Hepatic stellate cell (primary cell): ENCODE measurements around the gene UBE2K.
"Not testable (repeated sequence)": the region's sequence is repeated elsewhere in the genome, so short reads cannot be mapped to it uniquely, and the experiment has no call there.

Experiments used
- DNase-seq: peaks from one replicate; pipeline ENCODE4 v3.0.0; 2011; ENCODE audit warnings: low spot score

The UBE2K gene

GRCh38 chr4:39689970-39690369 is 8.0 kb upstream of the UBE2K start:
- no peak for DNase-seq

GRCh38 chr4:39698424-39699009 is 581 bp downstream of the UBE2K start:
- DNase-seq: peak; percentile 43

GRCh38 chr4:39699687-39700409 is 1.9 kb downstream of the UBE2K start:
- no peak for DNase-seq

GRCh38 chr4:39700554-39700953 is 2.6 kb downstream of the UBE2K start:
- no peak for DNase-seq

- DNase-seq: no peak
These were observed 4.8 kb downstream of the UBE2K start for GRCh38 chr4:39702716-39703115.

- not testable (repeated sequence) for DNase-seq
These were observed 6.9 kb downstream of the UBE2K start for GRCh38 chr4:39704789-39705188.

- DNase-seq: no peak
These were observed 8.4 kb downstream of the UBE2K start for GRCh38 chr4:39706334-39706733.

GRCh38 chr4:39706741-39707511 is 9.0 kb downstream of the UBE2K start:
- no peak for DNase-seq

- DNase-seq: no peak
These were observed 12.4 kb downstream of the UBE2K start for GRCh38 chr4:39710098-39710896.

- DNase-seq: no peak
These were observed 15.1 kb downstream of the UBE2K start for GRCh38 chr4:39712819-39713607.

GRCh38 chr4:39713691-39714090 is 15.8 kb downstream of the UBE2K start:
- DNase-seq: peak; percentile 31

- no peak for DNase-seq
These were observed 16.2 kb downstream of the UBE2K start for GRCh38 chr4:39714166-39714565.

- DNase-seq: no peak
These were observed 17.9 kb downstream of the UBE2K start for GRCh38 chr4:39715788-39716187.

GRCh38 chr4:39716356-39716755 is 18.4 kb downstream of the UBE2K start:
- no peak for DNase-seq

GRCh38 chr4:39717743-39718142 is 19.8 kb downstream of the UBE2K start:
- not testable (repeated sequence) for DNase-seq

GRCh38 chr4:39718366-39719323 is 20.7 kb downstream of the UBE2K start:
- DNase-seq: no peak

GRCh38 chr4:39719804-39720580 is 22.1 kb downstream of the UBE2K start:
- DNase-seq: no peak

GRCh38 chr4:39721273-39721672 is 23.3 kb downstream of the UBE2K start:
- not testable (repeated sequence) for DNase-seq

- no peak for DNase-seq
These were observed 23.9 kb downstream of the UBE2K start for GRCh38 chr4:39721788-39722187.
